ENCODE results near the gene ATP1A4. TPM values are rescaled to one million over a fixed set of nuclear protein-coding genes. Genes with fewer than 3 reads are reported as not detected.
A peak's percentile ranks its signal among the peaks of the same experiment; 100 is the strongest.

The ATP1A4 gene
- total RNA-seq, 1 donor from 2014 or later, result not detected

- Mint-ChIP-seq H3K36me3 (ENCODE audit: low read depth, unreplicated experiment) (no peaks in the 10 kb centered on the region), H3K27ac (ENCODE audit: unreplicated experiment) (no peak overlapping the region), H3K27me3 (ENCODE audit: low read depth, unreplicated experiment) (peaks cover 39% of the 10 kb centered on the region), H3K4me1 (ENCODE audit: low read depth, unreplicated experiment) (peaks cover 26% of the 10 kb centered on the region), H3K9me3 (ENCODE audit: unreplicated experiment) (peaks cover 2% of the 10 kb centered on the region), H3K4me3 (ENCODE audit: unreplicated experiment) (no peak overlapping the region)
- Histone ChIP-seq H3K27me3 (ENCODE audit: insufficient read depth, low read length) (peaks cover 28% of the 10 kb centered on the region), H2AFZ (ENCODE audit: low read depth, low read length) (no peak overlapping the region), H3K9ac (ENCODE audit: low read length) (no peak overlapping the region), H3K36me3 (ENCODE audit: insufficient read depth, low read length) (no peaks in the 10 kb centered on the region), H4K20me1 (ENCODE audit: insufficient read depth, low read length) (no peaks in the 10 kb centered on the region), H3K79me2 (ENCODE audit: insufficient read depth, low read length) (no peaks in the 10 kb centered on the region), H3K27ac (ENCODE audit: low read depth, low read length) (no peak overlapping the region), H3K4me3 (ENCODE audit: insufficient read depth, low read depth, low read length) (no peak overlapping the region), H3K9me3 (ENCODE audit: insufficient read depth, low read depth, low read length) (no peaks in the 10 kb centered on the region), H3K4me1 (ENCODE audit: insufficient read depth, low read length) (peaks cover 2% of the 10 kb centered on the region), H3K4me2 (ENCODE audit: low read length) (no peak overlapping the region)
- DNase-seq (ENCODE audit: low read depth) (no peak), FAIRE-seq (peak; percentile 26)
- TF ChIP-seq CTCF (IDR thresholded peaks at IDR 0.05; ENCODE audit: insufficient read depth, low read depth, low read length) (no peak), EZH2 (IDR thresholded peaks at IDR 0.05; ENCODE audit: insufficient read depth, low read length) (no peak)
Observed at GRCh38 chr1:160112357-160112756, 39.0 kb upstream of the ATP1A4 start.

GRCh38 chr1:160113407-160113806 lies 38.0 kb upstream of the ATP1A4 start:
- Mint-ChIP-seq H3K27me3 (ENCODE audit: low read depth, unreplicated experiment) (peaks cover 39% of the 10 kb centered on the region), H3K9me3 (ENCODE audit: unreplicated experiment) (peaks cover 2% of the 10 kb centered on the region)

More at GRCh38 chr1:160113407-160113806, 38.0 kb upstream of the ATP1A4 start:
- no peaks in the 10 kb centered on the region for H3K79me2 ChIP-seq (ENCODE audit: insufficient read depth, low read length)
- TF ChIP-seq EZH2 (IDR thresholded peaks at IDR 0.05; ENCODE audit: insufficient read depth, low read length) (no peak), CTCF (IDR thresholded peaks at IDR 0.05; ENCODE audit: insufficient read depth, low read depth, low read length) (no peak)
- no peak overlapping the region for H3K4me3 ChIP-seq (ENCODE audit: insufficient read depth, low read depth, low read length)
- FAIRE-seq (no peak), DNase-seq (ENCODE audit: low read depth) (no peak)
- Mint-ChIP-seq H3K4me3 (ENCODE audit: unreplicated experiment) (no peak overlapping the region), H3K36me3 (ENCODE audit: low read depth, unreplicated experiment) (no peaks in the 10 kb centered on the region), H3K27ac (ENCODE audit: unreplicated experiment) (no peak overlapping the region), H3K4me1 (ENCODE audit: low read depth, unreplicated experiment) (peaks cover 33% of the 10 kb centered on the region)
- H3K27ac ChIP-seq (ENCODE audit: low read depth, low read length), result no peak overlapping the region
- H3K27me3 ChIP-seq (ENCODE audit: insufficient read depth, low read length), result peaks cover 29% of the 10 kb centered on the region
- H3K9me3 ChIP-seq (ENCODE audit: insufficient read depth, low read depth, low read length), result no peaks in the 10 kb centered on the region
- no peak overlapping the region for H3K4me2 ChIP-seq (ENCODE audit: low read length)
- peaks cover 2% of the 10 kb centered on the region for H3K4me1 ChIP-seq (ENCODE audit: insufficient read depth, low read length)
- no peaks in the 10 kb centered on the region for H3K36me3 ChIP-seq (ENCODE audit: insufficient read depth, low read length)
- H3K9ac ChIP-seq (ENCODE audit: low read length), result no peak overlapping the region
- H2AFZ ChIP-seq (ENCODE audit: low read depth, low read length), result no peak overlapping the region
- no peaks in the 10 kb centered on the region for H4K20me1 ChIP-seq (ENCODE audit: insufficient read depth, low read length)
